K562 (cell line): Measurements from ENCODE around the gene VDR. TPM values are rescaled to one million over a fixed set of nuclear protein-coding genes. Genes with fewer than 3 reads are reported as not detected.
A peak's percentile ranks its signal among the peaks of the same experiment; 100 is the strongest.

Experiments
- ATAC-seq: fragments of 200-7000 bp; cut with Tn5 transposase; 3 replicates; pipeline ENCODE4 v1.9.1; 2020; ENCODE audit warnings: moderate library complexity
- BruUV-seq: library from RNA; stranded (reverse); fragments of 400-500 nt; replicated peaks from 2 replicates; lab custom pipeline; 2021; lab: Mats Ljungman, UMichigan
- CTCF ChIA-PET: fragments of 300-600 bp; formaldehyde crosslinking; extraction: SDS; loops from one replicate; lab custom pipeline; 2021; ENCODE audit warnings: low intra/inter-chr PET ratio; lab: Yijun Ruan, JAX
- POLR2A ChIA-PET: fragments of 300-600, 350-650 bp; sonication (Branson Sonifier 250); formaldehyde crosslinking; extraction: SDS; loops from one replicate; lab custom pipeline; 2021; ENCODE audit warnings: antibody characterized with exemption, inconsistent platforms; lab: Yijun Ruan, JAX
- DNase-seq, 4 experiments: peaks; one replicate each; pipeline versions ENCODE4 v3.0.0 to v3.0.0-alpha.2; 2011 to 2018; ENCODE audit warnings: low spot score in 3 of 4, mixed read lengths in 3 of 4; ENCODE audit errors: extremely low read depth in 1 of 4
- FAIRE-seq: peaks from 2 replicates; lab custom pipeline; 2011; peaks lifted over from hg19 to GRCh38; lab: Jason Lieb, UNC
- H2AFZ ChIP-seq: 2 replicates; pipeline ENCODE4 v1.6.0; 2011; ENCODE audit warnings: low read depth, low read length, control low read depth, inconsistent platforms
- H3K27ac ChIP-seq: fragments of 200-600 bp; 3 replicates; pipeline ENCODE4 v1.8.0; 2011; ENCODE audit warnings: low read depth, mild to moderate bottlenecking, control low read depth, inconsistent platforms, low read length, moderate library complexity, mixed read lengths; ENCODE audit errors: extremely low read depth
- H3K27me3 ChIP-seq, 2 experiments: fragments of 300-600 bp in 1 of 2; 2 replicates in 1 of 2; 3 replicates in 1 of 2; pipeline versions ENCODE4 v1.6.0 to v1.8.0; 2011; ENCODE audit warnings: inconsistent platforms in 2 of 2, low read length in 2 of 2, mild to moderate bottlenecking in 1 of 2, mixed read lengths in 1 of 2, moderate library complexity in 1 of 2; ENCODE audit not compliant: control insufficient read depth in 2 of 2, insufficient read depth in 2 of 2
- H3K36me3 ChIP-seq: fragments of 300-600 bp; 3 replicates; pipeline ENCODE4 v1.8.0; 2011; ENCODE audit warnings: mild to moderate bottlenecking, low read length, inconsistent platforms; ENCODE audit not compliant: control insufficient read depth, insufficient read depth
- H3K4me1 ChIP-seq, 2 experiments: fragments of 200-600 bp in 1 of 2; replicated peaks in 1 of 2; 2 replicates in 1 of 2; 3 replicates in 1 of 2; pipeline versions ENCODE4 v1.5.1 to v1.8.0; 2011; ENCODE audit warnings: inconsistent platforms in 2 of 2, low read length in 2 of 2, mild to moderate bottlenecking in 1 of 2, mixed read lengths in 1 of 2, moderate library complexity in 1 of 2; ENCODE audit not compliant: control insufficient read depth in 2 of 2, insufficient read depth in 2 of 2
- H3K4me2 ChIP-seq: 2 replicates; pipeline ENCODE4 v1.6.1; 2011; ENCODE audit warnings: low read length, control low read depth, inconsistent platforms, mixed read lengths; ENCODE audit not compliant: insufficient read depth
- H3K4me3 ChIP-seq: fragments of 200-600 bp; sonication (generic), shearing (Covaris generic); 2 replicates; pipeline ENCODE4 v1.5.1; 2016; ENCODE audit warnings: control low read depth, inconsistent platforms
- H3K79me2 ChIP-seq: fragments of 200-600 bp; 3 replicates; pipeline ENCODE4 v1.8.0; 2011; ENCODE audit warnings: low read length, inconsistent platforms; ENCODE audit not compliant: control insufficient read depth, insufficient read depth
- H3K9ac ChIP-seq, 2 experiments: 2 replicates each; pipeline versions ENCODE4 v1.6.0 to v1.6.1; 2011; ENCODE audit warnings: low read depth in 2 of 2, low read length in 2 of 2, control low read depth in 1 of 2, inconsistent platforms in 1 of 2, mild to moderate bottlenecking in 1 of 2, mixed read lengths in 1 of 2; ENCODE audit not compliant: insufficient read depth in 1 of 2
- H3K9me1 ChIP-seq: one replicate; pipeline ENCODE4 v1.6.0; 2011; ENCODE audit warnings: inconsistent platforms, mild to moderate bottlenecking, low read length, moderate library complexity; ENCODE audit not compliant: control insufficient read depth, insufficient read depth
- H3K9me3 ChIP-seq: replicated peaks from 2 replicates; pipeline ENCODE4 v1.5.1; 2011; ENCODE audit warnings: low read depth, low read length, inconsistent platforms; ENCODE audit not compliant: control insufficient read depth, insufficient read depth
- H4K20me1 ChIP-seq: replicated peaks from 2 replicates; pipeline ENCODE4 v1.6.1; 2011; ENCODE audit warnings: low read length, inconsistent platforms, mixed read lengths; ENCODE audit not compliant: control insufficient read depth, insufficient read depth
- HOMEZ ChIP-seq: fragments of 250-450 bp; sonication (Bioruptor Pico); IDR thresholded peaks from 2 replicates; pipeline ENCODE4 v1.4.0; 2020; ENCODE audit warnings: mild to moderate bottlenecking, moderate library complexity
- POLR2G ChIP-seq: fragments of 200-400 bp; formaldehyde crosslinking; IDR thresholded peaks from 2 replicates; pipeline ENCODE4 v1.6.1; 2017; ENCODE audit warnings: low read depth, mild to moderate bottlenecking, antibody characterized with exemption, low read length, moderate library complexity
- RBM22 ChIP-seq: fragments of 200-400 bp; formaldehyde crosslinking; IDR thresholded peaks from 2 replicates; pipeline ENCODE4 v1.6.1; 2018; ENCODE audit warnings: low read length, low read depth; ENCODE audit not compliant: poor library complexity, severe bottlenecking
- WGBS: fragments of 100-300 bp; shearing (Covaris generic); methylation state at CpG from one replicate; pipeline ENCODE4 v1.1.6; 2016; ENCODE audit warnings: low coverage, mixed read lengths; ENCODE audit not compliant: insufficient coverage; ENCODE audit errors: missing lambda C conversion rate; 5-methylcytosine and 5-hydroxymethylcytosine counted together
- in situ Hi-C: fragments of 300-500 bp; cut with MboI; formaldehyde crosslinking; loops from 4 replicates; pipeline ENCODE4 v1.15.0; 2018; ENCODE audit warnings: inconsistent platforms, mixed read lengths
- intact Hi-C: fragments of 100-400 bp; cut with micrococcal nuclease; formaldehyde crosslinking; loops from 2 replicates; pipeline ENCODE4 v1.14.2; 2022
- polyA plus RNA-seq, 8 experiments: library from polyadenylated mRNA; depleted of rRNA in 4 of 8; stranded (reverse) in 5 of 8; unstranded in 3 of 8; fragments of >200 nt; fragmentation: Nextera tagmentation in 2 of 8; fragmentation: Illumina TruSeq in 1 of 8; extraction: Ambion mirVana in 2 of 8; extraction: Trizol in 1 of 8; gene quantifications; 2 replicates each; pipeline versions ENCODE4 v1.2.1 to v1.2.3, GENCODE V29; 2011 to 2014; ENCODE audit warnings: inconsistent platforms in 1 of 8, missing spikeins in 1 of 8
- total RNA-seq, 7 experiments: library from RNA; depleted of rRNA in 6 of 7; stranded (reverse); fragments of >200 nt in 6 of 7; fragmentation: Illumina TruSeq in 2 of 7; extraction: Trizol in 2 of 7; gene quantifications; 2 replicates each; pipeline versions ENCODE4 v1.2.1 to v1.2.3, GENCODE V29; 2011 to 2021; ENCODE audit warnings: low replicate concordance in 1 of 7

Gene VDR
- total and polyA plus RNA-seq, 9 of the 15 experiments (the other 6 are each of a cell fraction or from before 2014, with no cell fraction given), result 0.61 to 4.8 (median 2.0) TPM

- H3K4me3 ChIP-seq, result no peak overlapping the region
- H3K9me1 ChIP-seq, result no peaks in the 10 kb centered on the region
- H3K36me3 ChIP-seq, result peaks cover 98% of the 10 kb centered on the region; the same call in 2 of the 3 replicates
- H3K27ac ChIP-seq, result no peak overlapping the region
- no peak overlapping the region for H3K4me2 ChIP-seq
- H3K27me3 ChIP-seq, result no peaks in the 10 kb centered on the region
- DNase-seq (no peak), FAIRE-seq (no peak), ATAC-seq (no peak)
- intact Hi-C loops, result no loop called here
- in situ Hi-C loops, result no loop called here
- H3K4me1 ChIP-seq, result peaks cover 0 to 14% of the 10 kb centered on the region in 2 experiments; a peak in 2 of 5 replicates
- H2AFZ ChIP-seq, result no peak overlapping the region
- ChIA-PET CTCF (no interaction called here), POLR2A (interaction anchor here (1.2 to 1.6 kb wide), 2 partner anchors 9 to 11 kb away, joined by 3 to 4 read pairs; no protein-coding TSS in a partner anchor)
- WGBS, result 92% methylated on average over 7 of the region's 15 CpGs
- no TSS peak for BruUV-seq
- no peaks in the 10 kb centered on the region for H3K9me3 ChIP-seq
- no peak overlapping the region for H3K9ac ChIP-seq
- 0 out of 2 replicates have a peak, but pooled peaks cover 6% of the 10 kb centered on the region for H4K20me1 ChIP-seq
- H3K79me2 ChIP-seq, result no peaks in the 10 kb centered on the region
- TF ChIP-seq POLR2G (peak; percentile 66), HOMEZ (no peak), RBM22 (peak; percentile 82)
Observed at GRCh38 chr12:47793015-47793681, 111.6 kb downstream of the VDR start.
